Stomach smooth muscle (tissue), 2 donors: ENCODE results near the gene SLC2A4.

Experiments
- H3K27ac ChIP-seq: one replicate; pipeline ENCODE4 v1.7.0; 2013; ENCODE audit warnings: mild to moderate bottlenecking, low read length, inconsistent platforms
- H3K27me3 ChIP-seq, 2 donors: one replicate each; pipeline ENCODE4 v1.7.0; 2013; ENCODE audit warnings: low read length in 2 of 2; ENCODE audit not compliant: insufficient read depth in 2 of 2, control insufficient read depth in 1 of 2
- H3K36me3 ChIP-seq, 2 donors: one replicate each; pipeline ENCODE4 v1.7.0; 2013; ENCODE audit warnings: low read length in 2 of 2; ENCODE audit not compliant: control insufficient read depth in 2 of 2, insufficient read depth in 2 of 2
- H3K4me1 ChIP-seq: one replicate; pipeline ENCODE4 v1.7.0; 2013; ENCODE audit warnings: low read length; ENCODE audit not compliant: control insufficient read depth, insufficient read depth
- H3K4me3 ChIP-seq, 2 donors: one replicate each; pipeline ENCODE4 v1.7.0; 2013; ENCODE audit warnings: low read length in 2 of 2
- H3K9ac ChIP-seq, 2 donors: one replicate each; pipeline ENCODE4 v1.7.0; 2013; ENCODE audit warnings: low read length in 2 of 2, mild to moderate bottlenecking in 1 of 2
- H3K9me3 ChIP-seq, 2 donors: one replicate each; pipeline ENCODE4 v1.7.0; 2013; ENCODE audit warnings: low read length in 2 of 2; ENCODE audit not compliant: control insufficient read depth in 2 of 2
- donor health status: healthy.
- donor health status: Pancreatic carcinoma.

SLC2A4 gene

GRCh38 chr17:7292729-7293128, 11.2 kb downstream of the SLC2A4 start:
- Histone ChIP-seq H3K27ac (peak overlapping the region; percentile 46), H3K27me3 (peaks cover 0 to 14% of the 10 kb centered on the region in 2 donors), H3K4me1 (peaks cover 56% of the 10 kb centered on the region), H3K4me3 (no peak overlapping the region), H3K9me3 (no peaks in the 10 kb centered on the region), H3K36me3 (no peaks in the 10 kb centered on the region), H3K9ac (peak overlapping the region in 1 of 2 donors; percentile 4)

- Histone ChIP-seq H3K27me3 (peaks cover 0 to 14% of the 10 kb centered on the region in 2 donors), H3K4me1 (peaks cover 56% of the 10 kb centered on the region), H3K9ac (peak overlapping the region in 1 of 2 donors; percentile 4), H3K36me3 (no peaks in the 10 kb centered on the region), H3K27ac (peak overlapping the region; percentile 46), H3K4me3 (peak overlapping the region in 1 of 2 donors; percentile 15), H3K9me3 (no peaks in the 10 kb centered on the region)
Measured at GRCh38 chr17:7293159-7293558, 11.6 kb downstream of the SLC2A4 start.

- no peaks in the 10 kb centered on the region for H3K9me3 ChIP-seq
- no peak overlapping the region for H3K27ac ChIP-seq
- peaks cover 0 to 14% of the 10 kb centered on the region in 2 donors for H3K27me3 ChIP-seq
- H3K9ac ChIP-seq, result peak overlapping the region in 1 of 2 donors; percentile 21
- H3K4me3 ChIP-seq, result peak overlapping the region in 1 of 2 donors; percentile 52
- peaks cover 56% of the 10 kb centered on the region for H3K4me1 ChIP-seq
- no peaks in the 10 kb centered on the region for H3K36me3 ChIP-seq
Measured at GRCh38 chr17:7293816-7294613, 12.5 kb downstream of the SLC2A4 start.

GRCh38 chr17:7294614-7295153, 13.2 kb downstream of the SLC2A4 start, which contains the start of gene YBX2:
TSS of gene YBX2 (minus strand) at chr17:7294639. CDS start at chr17:7294500, 139 bp downstream.
- H3K9ac ChIP-seq, result peak within 1 kb of the TSS in 1 of 2 donors; percentile 21
- H3K27me3 ChIP-seq, result peaks cover 0 to 14% of the 10 kb centered on the region in 2 donors
- H3K4me3 ChIP-seq, result peak within 1 kb of the TSS in 1 of 2 donors; percentile 54
- no peaks in the 10 kb centered on the region for H3K9me3 ChIP-seq
- peaks cover 55% of the 10 kb centered on the region for H3K4me1 ChIP-seq
- H3K36me3 ChIP-seq, result no peaks in the 10 kb centered on the region
- no peak within 1 kb of the TSS for H3K27ac ChIP-seq

- Histone ChIP-seq H3K4me3 (peak overlapping the region in 1 of 2 donors; percentile 52), H3K4me1 (peaks cover 50% of the 10 kb centered on the region), H3K27ac (peak overlapping the region; percentile 55), H3K36me3 (no peaks in the 10 kb centered on the region), H3K9ac (peak overlapping the region in 1 of 2 donors; percentile 5), H3K9me3 (no peaks in the 10 kb centered on the region), H3K27me3 (peaks cover 0 to 14% of the 10 kb centered on the region in 2 donors)
Measured at GRCh38 chr17:7295230-7296180, 14.0 kb downstream of the SLC2A4 start.

- Histone ChIP-seq H3K27me3 (peaks cover 0 to 14% of the 10 kb centered on the region in 2 donors), H3K9ac (peak overlapping the region; percentile 38 to 58), H3K4me3 (peak overlapping the region in 1 of 2 donors; percentile 52), H3K36me3 (no peaks in the 10 kb centered on the region), H3K4me1 (peaks cover 45% of the 10 kb centered on the region), H3K27ac (peak overlapping the region; percentile 55), H3K9me3 (no peaks in the 10 kb centered on the region)
Measured at GRCh38 chr17:7296189-7296861, 14.8 kb downstream of the SLC2A4 start.

GRCh38 chr17:7304179-7304578, 22.7 kb downstream of the SLC2A4 start:
- no peak overlapping the region for H3K27ac ChIP-seq
- H3K9me3 ChIP-seq, result no peaks in the 10 kb centered on the region
- no peaks in the 10 kb centered on the region for H3K36me3 ChIP-seq
- no peak overlapping the region for H3K4me3 ChIP-seq
- H3K4me1 ChIP-seq, result peaks cover 12% of the 10 kb centered on the region
- H3K27me3 ChIP-seq, result no peaks in the 10 kb centered on the region
- H3K9ac ChIP-seq, result no peak overlapping the region

- Histone ChIP-seq H3K27me3 (no peaks in the 10 kb centered on the region), H3K27ac (peak within 1 kb of the TSS; percentile 95), H3K4me1 (peaks cover 20% of the 10 kb centered on the region), H3K9ac (peak within 1 kb of the TSS; percentile 89 to 98), H3K9me3 (no peaks in the 10 kb centered on the region), H3K4me3 (peak within 1 kb of the TSS; percentile 84 to 96), H3K36me3 (peaks cover 19 to 24% of the 10 kb centered on the region in 2 donors)
Measured at GRCh38 chr17:7306911-7307685, 25.6 kb downstream of the SLC2A4 start, which contains the start of gene EIF5A. TSS of gene EIF5A (plus strand) at chr17:7307628. CDS start at chr17:7309636, 2,008 bp downstream.

GRCh38 chr17:7307686-7308624, 26.4 kb downstream of the SLC2A4 start:
- Histone ChIP-seq H3K27me3 (no peaks in the 10 kb centered on the region), H3K27ac (peak overlapping the region; percentile 95), H3K4me1 (peaks cover 23% of the 10 kb centered on the region), H3K4me3 (peak overlapping the region; percentile 84 to 96), H3K36me3 (peaks cover 27 to 31% of the 10 kb centered on the region in 2 donors), H3K9ac (peak overlapping the region; percentile 79 to 98), H3K9me3 (no peaks in the 10 kb centered on the region)
